ENCODE results near the gene RBM17. TPM values are rescaled to one million over a fixed set of nuclear protein-coding genes. Genes with fewer than 3 reads are reported as not detected.

RBM17 gene
- total and polyA plus RNA-seq, 11 donors: 29.2 to 83.9 (median 60.6) TPM

DNA sequence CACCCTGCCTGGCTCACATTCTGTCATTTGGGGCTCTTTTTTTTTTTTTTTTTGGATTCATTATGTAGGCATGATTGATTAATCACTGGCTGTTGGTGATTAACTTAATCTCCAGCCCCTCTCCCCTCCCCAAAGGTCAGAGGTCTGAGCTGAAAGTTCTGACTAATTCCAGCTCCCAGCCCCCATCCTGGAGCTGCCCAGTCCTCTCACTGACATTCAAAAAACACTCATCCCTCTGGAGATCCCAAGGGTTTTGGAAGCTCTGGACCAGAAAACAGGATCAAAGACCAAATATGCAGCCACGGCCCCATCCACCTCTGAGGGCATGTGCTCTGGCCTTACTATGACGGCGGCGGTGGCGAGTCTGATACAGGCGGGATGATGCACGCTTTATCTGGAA, 53.8 kb downstream of the RBM17 start:
- ATAC-seq (no peak), DNase-seq (peak in 1 of 5 donors; percentile 21)
- H3K27me3 ChIP-seq: peaks cover 0 to 5% (median 0%) of the 10 kb centered on the region in 9 donors
- intact Hi-C loops (cut with DNase I): loop anchor here in 1 of 10 donors (10.0 kb wide), 1 partner anchor 48 kb away; no protein-coding TSS in a partner anchor
- H3K4me3 ChIP-seq: no peak overlapping the region
- whole genome bisulfite sequencing, 4 donors: 87 to 100% (median 97%) methylated on average over 2 to 7 of the region's 7 CpGs
- H3K27ac ChIP-seq: no peak overlapping the region
- no peaks in the 10 kb centered on the region for H3K36me3 ChIP-seq
- peaks cover 0 to 52% (median 12%) of the 10 kb centered on the region in 12 donors for H3K4me1 ChIP-seq
- H3K9me3 ChIP-seq: no peaks in the 10 kb centered on the region
- TF ChIP-seq, protein P1, sequence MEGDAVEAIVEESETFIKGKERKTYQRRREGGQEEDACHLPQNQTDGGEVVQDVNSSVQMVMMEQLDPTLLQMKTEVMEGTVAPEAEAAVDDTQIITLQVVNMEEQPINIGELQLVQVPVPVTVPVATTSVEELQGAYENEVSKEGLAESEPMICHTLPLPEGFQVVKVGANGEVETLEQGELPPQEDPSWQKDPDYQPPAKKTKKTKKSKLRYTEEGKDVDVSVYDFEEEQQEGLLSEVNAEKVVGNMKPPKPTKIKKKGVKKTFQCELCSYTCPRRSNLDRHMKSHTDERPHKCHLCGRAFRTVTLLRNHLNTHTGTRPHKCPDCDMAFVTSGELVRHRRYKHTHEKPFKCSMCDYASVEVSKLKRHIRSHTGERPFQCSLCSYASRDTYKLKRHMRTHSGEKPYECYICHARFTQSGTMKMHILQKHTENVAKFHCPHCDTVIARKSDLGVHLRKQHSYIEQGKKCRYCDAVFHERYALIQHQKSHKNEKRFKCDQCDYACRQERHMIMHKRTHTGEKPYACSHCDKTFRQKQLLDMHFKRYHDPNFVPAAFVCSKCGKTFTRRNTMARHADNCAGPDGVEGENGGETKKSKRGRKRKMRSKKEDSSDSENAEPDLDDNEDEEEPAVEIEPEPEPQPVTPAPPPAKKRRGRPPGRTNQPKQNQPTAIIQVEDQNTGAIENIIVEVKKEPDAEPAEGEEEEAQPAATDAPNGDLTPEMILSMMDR (IDR thresholded peaks at IDR 0.05): no peak
- no peak for TF ChIP-seq POLR2A (IDR thresholded peaks at IDR 0.05)

DNA sequence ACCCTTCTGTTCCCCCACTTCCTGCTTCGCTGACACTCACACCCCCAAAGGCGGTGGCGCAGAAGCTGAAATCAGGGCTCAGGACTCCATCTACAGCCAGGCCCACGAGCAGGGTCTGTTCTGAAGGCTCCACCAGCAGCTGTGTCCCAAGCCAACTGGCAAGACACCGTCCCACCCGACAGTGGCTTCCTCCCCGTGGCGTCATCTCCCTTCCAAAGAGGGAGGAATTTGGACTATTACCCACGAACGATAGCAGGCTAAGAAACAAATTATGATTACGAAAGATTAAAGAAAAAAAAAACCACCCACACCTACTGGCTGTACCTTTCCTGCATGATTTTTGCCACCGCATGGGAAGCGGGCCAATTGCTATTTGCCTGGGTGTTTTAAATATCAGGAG, 54.3 kb downstream of the RBM17 start:
- peaks cover 0 to 2% (median 0%) of the 10 kb centered on the region in 9 donors for H3K27me3 ChIP-seq
- H3K9me3 ChIP-seq: no peaks in the 10 kb centered on the region
- DNase-seq: peak in 1 of 5 donors; percentile 24
- H3K36me3 ChIP-seq: no peaks in the 10 kb centered on the region
- intact Hi-C loops (cut with DNase I): loop anchor here in 1 of 10 donors (10.0 kb wide), 1 partner anchor 48 kb away; no protein-coding TSS in a partner anchor
- H3K4me3 ChIP-seq: no peak overlapping the region
- 88 to 95% (median 91%) methylated on average over 13 of the region's 13 CpGs for WGBS, 4 donors
- peak overlapping the region in 1 of 12 donors; percentile 90 for H3K27ac ChIP-seq
- peaks cover 0 to 57% (median 12%) of the 10 kb centered on the region in 12 donors for H3K4me1 ChIP-seq
- no peak for TF ChIP-seq POLR2A (IDR thresholded peaks at IDR 0.05)
- TF ChIP-seq, protein P1 (IDR thresholded peaks at IDR 0.05): no peak
- no peak for ATAC-seq

DNA sequence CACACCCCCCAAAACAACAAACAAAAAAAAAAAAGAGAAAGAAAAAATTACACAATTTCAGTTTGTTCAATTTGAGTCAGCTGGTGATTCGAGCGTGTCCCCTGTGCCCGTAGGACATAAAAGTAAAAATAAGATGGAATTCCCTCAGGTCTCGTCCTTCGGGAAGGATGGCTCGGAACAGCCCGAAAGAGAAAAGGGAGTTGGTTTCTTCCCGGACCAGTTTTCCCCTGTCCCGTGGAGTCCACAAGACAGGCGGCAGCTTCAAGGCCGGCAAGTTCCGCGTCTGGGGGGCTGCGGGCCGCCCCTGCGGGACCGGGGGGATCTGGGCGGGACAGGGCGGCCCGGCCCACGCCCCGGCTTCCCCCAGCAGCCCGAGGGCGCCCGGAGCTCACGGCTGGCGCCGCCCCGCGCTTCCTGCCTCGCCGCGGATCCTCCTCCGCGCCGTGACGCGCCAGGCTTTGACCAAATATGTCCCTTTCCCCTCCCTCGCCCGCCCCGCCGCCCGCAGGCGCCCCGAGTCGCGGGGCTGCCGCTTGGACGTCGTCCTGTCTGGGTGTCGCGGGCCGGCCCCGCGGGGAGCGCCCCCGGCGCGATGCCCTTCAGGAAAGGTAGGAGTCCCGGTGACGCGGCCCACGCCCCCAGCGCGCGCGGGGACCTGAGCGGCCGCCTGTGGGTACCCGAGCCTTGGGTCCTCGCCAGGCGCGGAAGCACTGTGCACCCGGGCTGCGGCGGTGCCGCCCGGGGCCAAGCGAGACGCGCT, 55.8 kb downstream of the RBM17 start:
- no peaks in the 10 kb centered on the region for H3K27me3 ChIP-seq
- TF ChIP-seq POLR2A (IDR thresholded peaks at IDR 0.05): peak in 1 of 2 donors; percentile 91
- TF ChIP-seq, protein P1 (IDR thresholded peaks at IDR 0.05): peak in 3 of 12 donors; percentile 11 to 40 (median 35)
- DNase-seq (peak; percentile 92 to 96 (median 94)), ATAC-seq (peak; percentile 68 to 97 (median 94))
- intact Hi-C loops (cut with DNase I): loop anchor here in 7 of 10 donors (1.0 to 10.0 kb wide), 7 partner anchors 18 to 58 kb away; partner anchors contain the start of genes PFKFB3 (in 1 of the 7) and RBM17 (in 1 of the 7)
- peak overlapping the region; percentile 54 to 97 (median 88) for H3K4me3 ChIP-seq
- peak overlapping the region in 11 of 12 donors; percentile 77 to 94 (median 89) for H3K27ac ChIP-seq
- WGBS, 4 donors: 0 to 2% (median 0%) methylated on average over 18 to 81 of the region's 81 CpGs
- H3K36me3 ChIP-seq: no peaks in the 10 kb centered on the region
- peaks cover 0 to 67% (median 12%) of the 10 kb centered on the region in 12 donors for H3K4me1 ChIP-seq
- H3K9me3 ChIP-seq: no peaks in the 10 kb centered on the region

Measured in heart left ventricle (tissue), 16 donors.